GM15510 (cell line): Measurements from ENCODE around the gene SLC35D1.

ENCODE experiments used
- POLR2A ChIP-seq: IDR thresholded peaks from 3 replicates; pipeline ENCODE4 v1.6.1; 2011; ENCODE audit warnings: borderline replicate concordance; ENCODE audit not compliant: insufficient read length; ENCODE audit errors: extremely low read depth

SLC35D1 gene

DNA sequence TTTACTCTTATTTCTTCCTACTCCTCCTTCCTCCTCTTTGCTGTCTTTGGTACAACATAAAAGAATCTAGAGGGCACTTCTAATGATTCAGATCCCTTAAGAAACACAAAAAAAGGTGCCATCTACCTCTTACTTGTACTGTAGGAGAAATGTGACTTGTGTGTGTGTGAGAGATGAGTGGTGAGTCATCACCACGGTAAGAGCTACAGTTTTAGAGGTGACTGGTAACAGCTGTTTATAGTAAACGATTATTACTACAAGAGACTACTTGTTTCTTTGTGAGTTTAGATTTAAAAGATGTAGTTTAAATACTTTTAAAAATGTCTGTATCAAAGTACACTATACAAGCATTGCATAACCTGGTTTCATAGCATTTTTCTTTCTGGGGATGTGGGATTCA lies 40.4 kb downstream of the SLC35D1 start:
- no peak for TF ChIP-seq POLR2A

- no peak for TF ChIP-seq POLR2A
Measured at GRCh38 chr1:67009792-67010191, 44.2 kb downstream of the SLC35D1 start.

DNA sequence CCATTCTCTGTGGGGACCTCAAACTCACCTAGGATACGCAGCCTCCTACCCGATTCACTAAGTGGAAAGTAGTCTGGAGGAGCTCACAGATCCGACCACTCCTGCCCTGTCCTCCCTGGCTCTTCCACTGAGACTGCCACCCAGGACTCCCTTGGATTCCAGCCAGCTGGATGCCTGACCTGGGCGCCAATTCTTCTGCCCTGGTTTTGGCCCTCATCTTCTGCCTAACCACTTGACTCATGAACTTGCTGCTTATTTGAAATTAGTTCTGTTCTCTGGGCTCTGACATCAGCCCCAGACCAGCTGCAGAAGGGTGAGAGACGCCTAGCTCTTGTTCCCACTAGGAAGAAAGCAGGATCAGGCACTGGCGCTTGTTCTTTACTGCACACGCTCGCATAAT lies 48.9 kb downstream of the SLC35D1 start:
- TF ChIP-seq POLR2A = no peak

DNA sequence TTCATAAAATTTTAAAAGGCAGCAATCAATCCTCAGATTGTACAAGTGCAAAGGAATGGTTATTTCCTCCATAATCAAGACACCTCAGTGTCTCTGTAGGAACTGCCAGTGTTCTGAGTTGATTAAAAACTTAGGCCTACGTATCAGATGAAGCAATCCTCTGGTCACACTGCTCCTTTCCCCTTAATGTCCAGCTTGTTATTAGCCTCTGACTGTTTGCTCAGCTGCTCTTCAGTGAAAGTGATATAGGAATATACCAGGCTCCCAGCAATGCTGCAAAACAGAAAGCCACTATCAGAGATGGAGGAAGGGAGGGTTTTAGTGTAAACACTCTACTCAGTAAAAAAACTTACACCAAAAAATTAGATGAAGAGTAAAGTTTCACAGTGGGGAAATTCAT lies 49.8 kb downstream of the SLC35D1 start:
- TF ChIP-seq POLR2A = no peak

- TF ChIP-seq POLR2A = no peak
Measured at GRCh38 chr1:67001682-67002425, 52.1 kb downstream of the SLC35D1 start.

DNA sequence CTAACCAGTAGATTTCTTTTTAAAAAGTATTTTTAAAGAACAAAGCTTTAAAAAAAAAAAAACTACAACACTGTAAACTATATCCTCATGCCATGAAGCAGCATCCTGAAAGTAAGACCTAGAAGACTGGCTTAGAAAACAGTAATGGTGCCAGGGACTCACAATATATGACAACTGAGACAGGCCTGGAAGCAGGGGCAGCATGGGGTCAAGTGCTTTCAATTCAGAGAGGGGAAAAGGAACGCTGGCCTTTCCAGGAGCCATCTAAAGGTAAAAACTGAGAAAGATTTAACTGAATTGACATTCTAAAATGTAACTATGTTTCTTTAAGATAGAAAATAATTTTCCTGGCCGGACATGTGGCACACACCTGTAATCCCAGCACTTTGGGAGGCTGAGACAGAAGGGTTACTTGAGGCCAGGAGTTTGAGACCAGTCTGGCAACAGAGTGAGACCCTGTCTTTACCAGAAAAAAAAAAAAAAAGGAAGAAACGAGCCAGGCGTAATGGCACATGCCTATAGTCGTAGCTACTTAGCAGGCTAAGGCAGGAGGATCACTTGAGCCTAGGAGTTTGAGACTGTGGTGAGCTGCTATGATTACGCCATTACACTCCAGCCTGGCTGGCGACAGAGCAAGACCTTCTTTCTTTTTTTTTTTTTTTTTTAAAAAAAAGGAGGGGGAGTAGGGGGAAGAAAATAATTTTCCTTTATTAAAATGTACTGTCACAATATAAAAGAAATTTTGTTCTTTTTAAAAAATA lies 54.1 kb downstream of the SLC35D1 start:
- TF ChIP-seq POLR2A = no peak

- no peak for TF ChIP-seq POLR2A
Measured at GRCh38 chr1:66998972-66999371, 55.0 kb downstream of the SLC35D1 start.

- no peak for TF ChIP-seq POLR2A
Measured at GRCh38 chr1:66996018-66996682, 57.8 kb downstream of the SLC35D1 start.

DNA sequence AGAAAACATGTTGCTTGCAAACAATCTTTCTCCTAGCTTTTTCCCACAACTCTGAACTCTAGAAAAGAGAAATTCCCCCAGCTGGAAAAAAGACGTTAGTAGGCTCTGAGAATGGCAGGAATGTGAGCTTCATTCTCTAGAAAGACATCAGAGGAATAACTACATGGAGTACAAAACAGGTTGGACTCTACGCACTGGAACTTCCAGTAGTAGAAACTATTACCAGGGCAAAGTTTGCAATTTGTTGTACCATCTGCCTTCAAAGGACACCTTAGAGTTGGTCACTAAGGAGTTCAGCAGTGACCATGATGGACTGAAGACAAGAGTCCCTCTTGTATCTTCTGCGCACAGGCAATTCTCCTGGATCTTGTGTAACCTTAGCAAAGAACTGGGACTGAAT lies 60.9 kb downstream of the SLC35D1 start:
- TF ChIP-seq POLR2A = no peak

GRCh38 chr1:66985835-66986234 lies 68.1 kb downstream of the SLC35D1 start:
- no peak for TF ChIP-seq POLR2A

GRCh38 chr1:66984491-66984890 lies 69.5 kb downstream of the SLC35D1 start:
- no peak for TF ChIP-seq POLR2A

- no peak for TF ChIP-seq POLR2A
Measured at GRCh38 chr1:66982561-66983260, 71.2 kb downstream of the SLC35D1 start.

DNA sequence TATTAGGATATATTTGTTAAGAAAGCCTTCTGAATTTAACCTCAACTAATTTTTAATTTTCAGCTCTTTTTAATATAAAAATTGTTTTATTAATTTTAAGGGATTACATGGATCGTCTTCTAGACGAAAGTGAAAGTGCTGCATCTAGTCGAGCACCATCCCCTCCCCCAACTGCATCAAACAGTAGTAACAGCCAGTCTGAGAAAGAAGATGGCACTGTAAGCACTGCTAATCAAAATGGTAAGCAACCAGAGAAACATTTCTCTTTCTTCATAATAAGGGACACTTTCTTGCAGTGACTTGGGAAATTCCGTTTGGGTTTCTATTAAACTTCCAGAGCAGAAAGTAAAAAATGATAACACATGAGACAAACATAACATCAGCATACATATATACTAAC lies 72.3 kb downstream of the SLC35D1 start:
- TF ChIP-seq POLR2A = no peak

GRCh38 chr1:66980745-66981367 lies 73.1 kb downstream of the SLC35D1 start:
- TF ChIP-seq POLR2A = no peak
